Epithelial cell of proximal tubule (primary cell): ENCODE measurements around the gene NHERF1. TPM values are rescaled to one million over a fixed set of nuclear protein-coding genes. Genes with fewer than 3 reads are reported as not detected.
A peak's percentile ranks its signal among the peaks of the same experiment; 100 is the strongest.

ENCODE experiments used
- DNase-seq: peaks from one replicate; pipeline ENCODE4 v3.0.0-alpha.2; 2011; ENCODE audit warnings: low read depth
- H3K4me3 ChIP-seq: 2 replicates; pipeline ENCODE4 v1.5.1; 2011; ENCODE audit warnings: low read depth, mild to moderate bottlenecking, low read length
- CTCF ChIP-seq: conservative IDR thresholded peaks from 2 replicates; pipeline ENCODE4 v1.5.1; 2012; ENCODE audit warnings: low read depth, mild to moderate bottlenecking, low read length
- total RNA-seq: library from RNA; depleted of rRNA; stranded (reverse); fragments of >200 nt; gene quantifications from 2 replicates; pipeline ENCODE4 v1.2.3, GENCODE V29; 2015

NHERF1 gene
- total RNA-seq, 1 donor from 2014 or later = 45.1 TPM

DNA sequence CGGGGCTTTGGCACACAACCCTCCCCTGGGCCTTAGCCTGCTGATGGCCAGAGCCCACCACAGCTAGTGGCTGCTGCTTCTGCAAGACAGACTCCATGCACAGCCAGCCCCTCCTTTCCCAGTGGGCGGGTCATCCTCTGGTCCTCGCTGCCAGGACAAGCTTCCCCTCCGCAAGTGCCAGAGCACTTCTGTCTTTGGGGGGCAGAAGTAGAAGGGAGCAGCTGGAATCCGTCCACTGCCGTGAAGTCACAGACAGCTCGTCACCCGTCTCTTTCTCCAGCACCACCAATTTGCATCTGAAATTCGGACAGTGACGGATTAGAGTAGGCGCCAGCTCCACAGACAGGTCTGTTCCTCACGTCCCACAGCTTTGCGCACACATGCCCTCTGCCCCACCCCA, 59.0 kb downstream of the NHERF1 start:
- H3K4me3 ChIP-seq = no peak overlapping the region
- TF ChIP-seq CTCF = no peak
- DNase-seq = no peak

- H3K4me3 ChIP-seq = no peak overlapping the region
- TF ChIP-seq CTCF = no peak
- no peak for DNase-seq
These were observed 59.5 kb downstream of the NHERF1 start for GRCh38 chr17:74807925-74808324.

DNA sequence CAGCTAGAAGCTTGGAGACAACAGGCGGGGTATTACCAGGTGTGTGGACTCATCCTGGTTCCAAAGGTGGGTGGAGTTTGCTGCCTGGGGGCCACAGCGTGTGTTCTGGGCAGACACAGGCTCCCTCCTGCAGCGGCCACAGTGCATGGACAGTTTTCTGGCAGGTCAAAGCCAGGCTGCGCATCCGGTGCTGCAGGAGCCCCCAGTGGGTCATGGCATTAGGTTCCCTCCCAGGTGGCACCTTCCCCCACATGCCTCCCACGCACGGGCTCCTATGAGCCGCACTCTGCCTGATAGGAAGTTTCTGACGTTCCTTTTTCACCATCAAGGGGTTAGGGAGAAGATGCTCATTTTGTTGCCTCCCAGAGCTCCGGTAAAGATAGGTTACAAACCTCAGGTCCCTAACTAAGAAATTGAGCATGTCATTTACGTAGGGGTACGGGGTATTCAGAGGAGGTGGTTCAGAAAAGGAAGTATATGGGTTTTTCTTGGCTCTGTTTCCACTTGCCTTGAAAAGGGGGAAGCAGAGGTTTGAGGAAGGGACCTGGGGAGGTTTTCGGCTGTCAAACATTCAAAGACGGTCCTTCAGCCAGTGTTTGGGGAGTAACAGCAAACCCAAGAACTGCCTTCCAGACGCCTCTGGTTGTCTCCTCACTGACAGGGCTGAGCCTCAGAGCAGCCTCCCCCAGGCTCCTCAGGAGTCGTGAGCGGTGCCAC, 60.4 kb downstream of the NHERF1 start:
- TF ChIP-seq CTCF = no peak
- H3K4me3 ChIP-seq = no peak overlapping the region
- no peak for DNase-seq

DNA sequence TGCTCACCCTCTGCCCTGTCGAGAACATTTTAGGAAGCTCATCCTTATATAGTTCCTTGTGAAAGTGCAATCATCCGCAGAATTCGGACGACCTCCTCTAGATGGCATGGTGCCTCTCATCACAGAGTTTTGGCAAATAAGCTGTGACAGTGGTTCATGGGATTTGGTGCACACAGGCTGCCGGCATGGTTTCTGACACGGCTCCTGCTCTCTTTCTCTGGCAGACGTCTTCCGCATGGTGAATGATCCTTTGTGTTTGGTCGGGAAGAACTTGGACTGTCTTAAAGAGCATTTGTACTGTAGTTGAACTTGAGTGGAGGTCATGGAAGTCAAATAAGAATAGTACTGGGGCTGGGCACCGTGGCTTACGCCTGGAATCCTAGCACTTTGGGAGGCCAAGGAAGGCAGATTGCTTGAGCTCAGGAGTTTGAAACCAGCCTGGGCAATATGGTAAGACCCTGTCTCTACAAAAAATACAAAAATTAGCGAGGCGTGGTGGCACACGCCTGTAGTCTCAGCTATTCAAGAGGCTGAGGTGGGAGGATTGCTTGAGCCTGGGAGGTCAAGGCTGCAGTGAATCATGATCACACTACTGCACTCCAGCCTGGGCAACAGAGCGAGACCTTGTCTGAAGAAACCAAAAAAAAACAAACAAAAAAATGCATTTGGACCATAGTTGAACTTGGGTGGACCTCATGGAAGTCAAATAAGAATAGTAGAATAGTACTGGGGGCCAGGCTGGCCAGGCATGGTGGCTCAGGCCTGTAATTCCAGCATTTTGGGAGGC, 62.5 kb downstream of the NHERF1 start:
- TF ChIP-seq CTCF = no peak
- no peak overlapping the region for H3K4me3 ChIP-seq
- DNase-seq = no peak

GRCh38 chr17:74812109-74813009, 63.9 kb downstream of the NHERF1 start:
- no peak for TF ChIP-seq CTCF
- H3K4me3 ChIP-seq = no peak overlapping the region
- no peak for DNase-seq

GRCh38 chr17:74814453-74814852, 66.0 kb downstream of the NHERF1 start:
- no peak overlapping the region for H3K4me3 ChIP-seq
- no peak for DNase-seq
- peak; percentile 35 for TF ChIP-seq CTCF
